ENCODE results near the gene CTAG1A.
"Not testable (repeated sequence)": the region's sequence is repeated elsewhere in the genome, so short reads cannot be mapped to it uniquely, and the experiment has no call there.

CTAG1A gene

GRCh38 chrX:154570361-154570760 is 14.6 kb upstream of the CTAG1A start:
- not testable (repeated sequence) for DNase-seq

DNA sequence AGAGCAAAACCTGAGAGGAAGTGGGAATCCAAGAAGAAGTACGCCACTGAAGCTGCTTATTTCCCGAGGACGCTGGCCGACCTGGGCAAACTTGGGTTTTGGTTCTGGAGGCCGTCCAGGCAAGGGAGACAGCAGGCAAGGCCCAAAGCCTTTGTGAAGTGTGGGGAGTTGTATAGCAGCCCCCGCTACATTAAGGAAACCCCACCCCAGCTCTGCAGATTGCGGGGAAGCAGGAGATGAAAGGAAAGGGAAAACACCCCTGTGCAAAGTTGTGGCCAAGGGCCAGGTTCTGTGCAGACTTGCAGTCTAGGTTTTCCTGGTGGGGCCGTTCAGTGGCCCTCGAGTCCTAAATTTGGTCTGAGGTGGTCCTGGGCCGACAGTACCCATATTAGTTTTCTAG is 11.9 kb upstream of the CTAG1A start:
- DNase-seq: not testable (repeated sequence)

DNA sequence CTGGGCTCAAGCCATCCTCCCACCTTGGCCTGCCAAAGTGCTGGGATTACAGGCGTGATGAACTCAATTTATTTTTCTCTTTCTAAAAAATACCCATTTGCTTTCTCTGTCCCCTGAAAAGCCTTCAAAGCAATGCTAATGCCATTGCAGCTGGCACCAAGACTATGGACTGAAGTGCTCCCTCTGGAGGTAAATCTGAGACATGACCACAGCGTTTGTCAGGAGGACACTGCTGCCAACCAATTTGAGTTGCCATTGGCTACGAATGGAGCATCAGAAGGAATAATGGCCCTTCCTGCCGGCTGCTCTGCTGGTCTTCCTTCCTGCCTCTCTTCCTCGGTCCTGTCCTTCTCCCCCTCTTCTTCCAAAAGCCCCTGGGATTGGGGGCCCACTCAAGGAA is 9.9 kb upstream of the CTAG1A start:
- not testable (repeated sequence) for DNase-seq

DNA sequence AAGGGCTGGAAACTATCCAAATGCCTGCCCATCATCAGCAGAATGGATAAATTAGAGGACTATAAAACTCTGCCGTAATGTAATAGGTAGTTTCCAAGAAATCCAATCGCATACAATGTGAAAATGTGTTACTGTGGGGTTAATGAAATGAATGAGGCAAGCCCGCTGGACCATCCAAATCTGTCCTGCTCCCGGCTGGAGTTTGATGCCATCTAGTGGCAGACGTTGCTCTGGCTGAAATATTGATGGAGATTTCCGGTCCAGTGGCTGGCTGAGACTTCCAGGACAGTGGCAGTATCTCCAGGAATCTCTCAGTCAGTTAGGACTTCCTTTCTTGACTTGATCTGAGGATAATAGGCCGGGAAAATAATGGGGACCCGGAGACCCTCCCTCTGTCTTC is 1.9 kb upstream of the CTAG1A start:
- DNase-seq: not testable (repeated sequence)

- DNase-seq: not testable (repeated sequence)
These were observed 5.5 kb downstream of the CTAG1A start for GRCh38 chrX:154590415-154590814.

DNA sequence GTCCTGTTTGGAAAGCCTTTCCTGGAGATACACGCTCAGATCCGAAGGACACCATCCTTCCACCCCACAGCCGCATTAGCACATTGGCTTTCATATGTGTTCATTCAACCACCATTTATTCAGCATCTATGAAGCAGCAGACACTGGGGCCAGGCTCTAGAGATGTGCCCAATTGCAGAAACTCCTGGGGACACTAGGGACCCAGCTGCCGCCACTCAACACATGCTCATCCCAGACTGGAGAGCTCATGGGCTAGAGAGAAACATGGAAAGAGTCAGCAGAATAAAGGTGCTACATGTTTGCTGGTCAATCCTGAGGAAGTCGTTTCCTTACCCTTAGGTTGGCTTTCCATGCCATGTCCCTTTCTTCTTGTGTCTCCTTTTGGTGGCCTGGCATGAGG is 7.6 kb downstream of the CTAG1A start:
- DNase-seq: no peak

- no peak for DNase-seq
These were observed 8.3 kb downstream of the CTAG1A start for GRCh38 chrX:154593201-154593600.

DNA sequence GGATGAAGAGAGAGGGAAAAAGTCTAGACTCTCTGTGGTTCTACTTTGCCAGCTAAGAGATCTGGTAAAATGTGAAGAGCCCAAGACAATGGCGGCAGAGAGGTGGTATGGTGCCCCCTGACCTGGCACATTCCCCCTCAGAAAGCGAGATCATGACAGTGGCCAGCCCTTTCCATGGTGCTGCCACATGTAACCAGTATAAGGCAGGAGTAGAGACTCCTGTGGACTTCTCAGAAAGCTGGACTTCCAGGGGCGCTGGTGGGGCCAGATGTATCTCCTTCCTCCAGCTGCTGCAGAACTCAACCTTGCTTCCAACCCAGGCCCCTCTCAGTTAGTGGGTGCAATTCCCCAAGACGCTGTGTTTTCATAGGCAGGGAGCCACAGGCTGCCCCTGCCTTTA is 9.6 kb downstream of the CTAG1A start:
- DNase-seq: no peak

DNA sequence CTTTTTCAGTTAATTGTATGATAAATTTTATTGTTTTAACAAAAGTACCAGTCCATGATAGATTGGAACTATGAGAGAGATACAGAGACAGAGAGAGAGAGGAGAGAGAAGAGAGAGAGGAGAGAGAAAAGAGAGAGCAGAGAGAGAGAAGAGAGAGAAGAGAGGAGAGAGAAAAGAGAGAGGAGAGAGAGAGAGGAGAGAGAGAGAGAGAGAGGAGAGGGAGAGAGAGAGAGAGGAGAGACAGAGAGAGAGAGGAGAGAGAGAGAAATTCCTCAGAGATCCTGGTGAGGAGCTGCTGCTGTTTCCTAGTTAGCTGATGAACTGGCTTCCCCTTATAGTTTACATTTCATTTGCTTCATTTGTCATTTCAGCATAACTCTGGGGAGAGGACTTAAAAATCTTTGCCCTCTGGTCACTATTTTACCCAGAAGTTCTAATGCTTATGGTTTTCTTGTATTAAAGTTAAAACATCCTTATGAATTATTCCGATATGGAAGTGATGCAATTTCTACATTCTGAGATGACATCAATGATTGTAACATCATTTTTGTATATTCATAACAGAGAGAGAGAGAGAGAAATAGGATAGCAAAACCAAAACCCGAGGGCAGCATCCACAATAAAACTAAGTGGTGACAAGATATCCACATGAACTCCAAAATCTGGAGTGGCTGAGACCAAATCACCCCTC is 10.8 kb downstream of the CTAG1A start:
- no peak for DNase-seq

DNA sequence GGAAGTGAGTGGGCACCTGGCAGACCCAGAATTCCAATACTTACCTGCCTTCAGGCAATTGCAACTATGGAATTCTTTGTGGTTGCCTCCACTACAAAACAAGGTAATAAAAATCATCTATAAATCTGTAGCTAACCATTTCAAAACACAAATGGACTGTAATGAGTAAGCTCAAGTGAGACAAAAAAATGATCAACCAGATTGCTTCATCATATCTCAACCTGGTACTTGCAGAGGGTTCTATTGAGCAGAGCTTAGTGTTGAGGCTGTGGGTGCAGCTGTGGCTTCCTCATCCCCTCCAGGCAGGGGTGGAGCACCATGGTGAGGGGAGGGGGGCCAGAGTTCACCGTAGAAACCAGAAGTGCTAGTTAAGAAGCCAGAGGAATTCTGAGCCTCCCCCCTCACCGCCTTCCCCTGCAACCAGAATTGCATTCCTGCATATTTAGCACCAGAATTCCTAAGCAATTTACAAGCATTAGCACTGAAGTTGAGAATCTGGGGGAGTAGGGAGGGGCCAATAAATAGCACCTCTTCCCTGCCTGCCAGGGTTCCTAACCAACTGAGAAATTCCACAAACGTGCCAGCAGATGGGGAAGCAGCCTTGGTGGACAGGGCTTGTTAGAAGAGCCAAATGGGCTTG is 11.5 kb downstream of the CTAG1A start:
- no peak for DNase-seq

DNA sequence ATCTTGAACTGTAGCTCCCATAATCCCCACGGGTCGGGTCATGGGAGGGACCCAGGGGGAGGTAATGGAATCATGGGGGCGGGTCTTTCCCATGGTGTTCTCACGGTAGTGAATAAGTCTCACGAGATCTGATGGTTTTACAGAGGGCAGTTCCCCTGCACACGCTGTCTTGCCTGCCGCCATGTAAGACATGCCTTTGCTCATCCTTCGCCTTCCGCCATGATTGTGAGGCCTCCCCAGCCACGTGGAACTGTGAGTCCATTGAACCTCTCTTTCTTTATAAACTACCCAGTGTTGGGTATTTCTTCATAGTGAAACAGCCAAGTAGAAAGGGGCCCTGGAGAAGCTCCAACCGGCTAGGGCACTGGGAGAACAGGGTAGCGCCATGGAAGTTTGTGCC is 12.3 kb downstream of the CTAG1A start:
- DNase-seq: no peak

DNA sequence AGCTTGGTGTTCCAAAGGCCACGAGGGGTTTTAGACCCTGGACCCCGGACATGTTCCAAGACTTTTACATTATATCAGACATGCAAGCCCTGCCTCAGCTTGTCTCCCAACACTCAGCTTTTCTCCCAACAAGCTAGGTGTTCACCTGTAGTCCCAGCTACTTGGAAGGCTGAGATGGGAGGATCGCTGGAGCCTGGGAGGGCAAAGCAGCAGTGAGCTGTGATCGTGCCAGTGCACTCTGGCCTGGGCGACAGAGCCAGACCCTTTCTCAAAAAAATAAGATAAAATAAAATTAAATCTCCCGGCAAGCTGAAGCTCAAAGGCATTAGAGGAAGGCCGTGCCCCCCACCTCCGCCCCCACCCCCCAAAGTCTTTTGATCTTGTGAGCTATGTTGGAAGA is 13.7 kb downstream of the CTAG1A start:
- no peak for DNase-seq

DNA sequence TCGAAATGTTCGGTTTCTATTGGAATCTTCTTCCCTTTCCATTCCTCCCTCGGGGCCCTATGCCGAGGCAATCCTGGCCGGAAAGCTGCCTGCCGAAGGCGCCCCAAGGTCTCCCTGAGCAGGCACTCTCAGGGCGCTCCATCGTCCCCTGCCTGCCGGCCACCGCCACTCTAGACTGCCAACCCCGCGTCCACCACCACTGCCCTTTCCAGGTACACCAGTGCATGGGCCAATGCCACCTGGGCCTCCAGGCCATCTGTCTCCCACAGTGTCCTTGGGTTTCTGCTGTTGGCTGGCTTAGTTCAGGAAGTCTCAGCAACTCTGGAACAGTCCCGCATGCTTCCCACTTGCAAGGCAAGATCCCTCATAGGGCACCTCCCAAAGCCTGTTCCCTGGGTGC is 14.6 kb downstream of the CTAG1A start:
- DNase-seq: no peak

- no peak for DNase-seq
These were observed 15.9 kb downstream of the CTAG1A start for GRCh38 chrX:154600759-154601374.

DNA sequence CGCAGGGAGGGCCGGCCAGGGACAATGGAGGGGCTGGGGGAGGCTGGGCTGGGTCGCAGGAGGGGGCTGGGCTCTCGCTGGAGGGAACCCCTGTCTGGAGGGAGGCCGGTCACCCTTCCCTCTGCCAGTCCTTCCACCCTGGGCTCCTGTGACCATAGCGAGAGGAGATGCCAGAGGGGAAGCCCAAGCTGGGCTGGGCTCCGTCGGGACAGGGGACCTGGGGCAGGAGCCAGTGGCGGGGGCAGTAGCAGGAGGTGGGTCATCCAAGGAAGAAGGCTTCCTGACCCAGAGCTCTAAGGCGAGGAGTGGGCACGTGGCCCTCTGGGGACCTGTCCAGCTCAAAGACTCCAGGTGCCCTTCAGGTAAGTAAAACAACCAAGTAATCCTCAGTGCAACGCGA is 17.3 kb downstream of the CTAG1A start:
- no peak for DNase-seq

GRCh38 chrX:154602766-154603437 is 18.0 kb downstream of the CTAG1A start:
- no peak for DNase-seq

DNA sequence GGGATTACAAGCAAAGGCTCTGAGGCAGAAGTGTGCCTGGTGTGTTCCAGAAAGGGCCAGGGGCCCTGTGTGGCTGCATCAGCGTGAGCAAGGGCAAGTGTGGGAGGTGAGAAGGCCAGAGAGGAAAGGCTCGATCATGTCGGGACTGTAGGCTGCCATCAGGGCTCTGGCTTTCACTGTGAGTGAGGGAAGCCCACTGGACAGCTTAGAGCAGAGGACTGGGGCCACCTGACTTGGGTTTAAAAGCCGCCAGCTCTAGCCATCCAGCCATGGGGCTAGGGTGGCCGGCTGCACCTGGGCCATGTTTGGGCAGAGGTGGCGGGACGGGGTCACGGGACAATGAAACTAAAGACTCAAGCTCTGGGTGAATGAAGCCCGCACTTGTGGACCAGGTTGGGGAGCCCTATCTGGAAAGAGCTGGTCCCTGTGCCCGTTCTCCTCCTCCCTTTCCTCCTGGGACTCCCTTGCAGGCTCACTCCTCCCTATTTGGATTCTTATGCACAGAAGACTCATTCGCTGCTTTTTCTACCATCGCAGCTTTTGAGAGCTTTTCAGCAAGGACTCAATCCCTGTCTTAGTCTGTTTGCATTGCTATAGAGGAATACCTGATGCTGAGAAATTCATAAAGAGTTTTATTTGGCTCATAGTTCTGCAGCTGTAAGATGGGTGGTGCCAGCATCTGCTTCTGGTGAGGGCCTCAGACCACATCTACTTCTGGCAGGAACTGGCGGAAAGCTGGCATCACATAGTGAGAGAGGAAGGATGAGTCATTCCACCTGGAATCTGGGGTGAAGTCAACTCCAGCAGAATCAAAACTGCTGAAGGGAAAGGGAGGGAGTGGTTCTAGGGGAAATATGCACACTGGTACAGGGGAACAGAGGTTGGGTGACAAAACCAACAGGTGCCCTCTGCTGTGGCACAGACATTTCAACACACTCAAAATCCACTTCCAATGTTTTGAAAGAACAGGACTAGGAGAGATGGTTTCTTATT is 18.8 kb downstream of the CTAG1A start:
- peak in 3 of 56 donors; percentile 0 to 1 (median 1) for DNase-seq

GRCh38 chrX:154605566-154605965 is 20.6 kb downstream of the CTAG1A start:
- no peak for DNase-seq

GRCh38 chrX:154607370-154607769 is 22.4 kb downstream of the CTAG1A start:
- DNase-seq: peak in 1 of 56 donors; percentile 0

DNA sequence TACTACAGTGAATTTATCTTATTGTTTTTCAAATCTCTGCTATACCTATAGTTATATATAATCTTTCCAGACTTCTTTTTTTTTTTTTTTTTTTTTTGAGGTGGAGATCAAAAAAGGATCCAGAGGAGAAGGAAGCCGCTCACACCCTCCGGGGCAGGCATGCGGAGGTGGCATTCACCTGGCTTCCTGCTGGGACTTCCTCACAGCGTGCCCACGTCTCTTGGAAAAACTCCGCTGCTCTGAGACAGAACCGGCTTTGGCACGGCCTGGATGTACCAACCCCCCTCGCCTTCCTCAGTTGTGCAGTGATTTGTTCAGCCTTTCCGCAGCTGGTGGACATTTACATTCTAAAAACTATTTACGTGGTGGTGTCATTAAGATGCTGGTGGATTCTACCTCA is 23.0 kb downstream of the CTAG1A start:
- DNase-seq: not testable (repeated sequence)

GRCh38 chrX:154608823-154609222 is 23.9 kb downstream of the CTAG1A start:
- DNase-seq: not testable (repeated sequence)

All from nucleus accumbens (tissue), 56 donors.